ENCODE measurements around the gene OSM.

DNA sequence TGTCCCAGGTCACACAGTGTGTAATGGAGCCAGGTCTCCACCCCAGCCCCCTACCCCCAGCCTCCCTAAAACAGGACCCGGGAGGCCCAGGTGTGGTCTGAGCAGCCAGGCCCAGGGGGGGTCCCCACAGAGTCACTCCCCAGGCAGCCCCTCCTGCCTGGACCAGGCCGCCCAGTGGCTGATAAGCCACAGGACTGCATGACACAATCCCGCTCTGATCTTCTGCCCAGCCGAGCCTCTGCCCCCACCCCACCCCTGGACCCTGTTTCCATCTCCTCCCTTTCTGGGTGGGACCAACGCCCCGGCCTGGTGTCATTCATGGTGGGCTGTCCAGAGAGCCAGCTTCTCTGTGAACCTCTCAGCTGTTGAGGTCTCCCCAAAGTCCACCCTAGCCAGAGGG, 12.3 kb downstream of the OSM start:
- TF ChIP-seq GATA2 (IDR thresholded peaks at IDR 0.05; ENCODE audit: low read depth, low read length) (no peak), GATA3 (IDR thresholded peaks at IDR 0.05; ENCODE audit: low read depth, low read length) (no peak)
